Endothelial cell of umbilical vein (primary cell): ENCODE results near the gene SYAP1. TPM values are rescaled to one million over a fixed set of nuclear protein-coding genes. Genes with fewer than 3 reads are reported as not detected.

ENCODE experiments used
- BruUV-seq: library from RNA; stranded (reverse); fragments of 400-500 nt; replicated peaks from 2 replicates; lab custom pipeline; 2021; lab: Mats Ljungman, UMichigan
- CTCF ChIA-PET: fragments of 300-600, 350-600 bp; sonication (Branson Sonifier 250); formaldehyde crosslinking; loops from one replicate; lab custom pipeline; 2021; ENCODE audit warnings: antibody characterized with exemption, inconsistent platforms; lab: Charles Lee
- POLR2A ChIA-PET: fragments of 300-600, 350-600 bp; sonication (Branson Sonifier 250); formaldehyde crosslinking; loops from one replicate; lab custom pipeline; 2021; ENCODE audit warnings: antibody characterized with exemption, inconsistent platforms; lab: Charles Lee
- DNase-seq: peaks from one replicate; pipeline ENCODE4 v3.0.0-alpha.2; 2011; ENCODE audit warnings: low read depth, low spot score
- FAIRE-seq: peaks from 2 replicates; lab custom pipeline; 2011; peaks lifted over from hg19 to GRCh38; lab: Jason Lieb, UNC
- H2AFZ ChIP-seq: 2 replicates; pipeline ENCODE4 v1.6.0; 2012; ENCODE audit warnings: low read depth, low read length, control low read depth, inconsistent platforms
- H3K27ac ChIP-seq: 2 replicates; pipeline ENCODE4 v1.5.1; 2011; ENCODE audit warnings: low read depth, mild to moderate bottlenecking, control low read depth, low read length, moderate library complexity; ENCODE audit not compliant: insufficient read depth
- H3K27me3 ChIP-seq, 2 experiments: 2 replicates each; pipeline versions ENCODE4 v1.6.0 to v1.6.1; 2011; ENCODE audit warnings: low read length in 2 of 2, mixed read lengths in 1 of 2; ENCODE audit not compliant: control insufficient read depth in 2 of 2, insufficient read depth in 2 of 2
- H3K36me3 ChIP-seq, 2 experiments: 2 replicates in 1 of 2; 3 replicates in 1 of 2; pipeline ENCODE4 v1.5.1; 2011; ENCODE audit warnings: low read length in 2 of 2, mild to moderate bottlenecking in 1 of 2, moderate library complexity in 1 of 2; ENCODE audit not compliant: control insufficient read depth in 2 of 2, insufficient read depth in 2 of 2; ENCODE audit errors: extremely low read depth in 1 of 2
- H3K4me1 ChIP-seq: 3 replicates; pipeline ENCODE4 v1.5.1; 2011; ENCODE audit warnings: mild to moderate bottlenecking, low read length; ENCODE audit not compliant: control insufficient read depth, insufficient read depth; ENCODE audit errors: extremely low read depth
- H3K4me2 ChIP-seq: 2 replicates; pipeline ENCODE4 v1.6.1; 2011; ENCODE audit warnings: low read length, control low read depth, mixed read lengths; ENCODE audit not compliant: insufficient read depth
- H3K4me3 ChIP-seq, 3 experiments: fragments of 200-600 bp in 1 of 3; sonication (generic), shearing (Covaris generic) in 1 of 3; replicated peaks in 1 of 3; 2 replicates each; pipeline ENCODE4 v1.5.1; 2011 to 2016; ENCODE audit warnings: control low read depth in 3 of 3, low read length in 3 of 3, mild to moderate bottlenecking in 2 of 3, inconsistent platforms in 1 of 3, low read depth in 1 of 3, moderate library complexity in 1 of 3; ENCODE audit not compliant: insufficient read depth in 1 of 3
- H3K79me2 ChIP-seq: 2 replicates; pipeline ENCODE4 v1.6.0; 2012; ENCODE audit warnings: low read length, inconsistent platforms; ENCODE audit not compliant: control insufficient read depth, insufficient read depth
- H3K9ac ChIP-seq: replicated peaks from 2 replicates; pipeline ENCODE3; 2011; ENCODE audit warnings: low read length, control low read depth; ENCODE audit not compliant: insufficient read depth; ENCODE audit errors: extremely low read depth
- H3K9me1 ChIP-seq: replicated peaks from 3 replicates; pipeline ENCODE4 v1.6.0; 2011; ENCODE audit warnings: mild to moderate bottlenecking, low read length; ENCODE audit not compliant: control insufficient read depth, insufficient read depth; ENCODE audit errors: extremely low read depth
- H3K9me3 ChIP-seq: replicated peaks from 2 replicates; pipeline ENCODE4 v1.5.1; 2012; ENCODE audit warnings: low read length, inconsistent platforms; ENCODE audit not compliant: control insufficient read depth, insufficient read depth
- H4K20me1 ChIP-seq: replicated peaks from 2 replicates; pipeline ENCODE3; 2011; ENCODE audit warnings: mild to moderate bottlenecking, low read length; ENCODE audit not compliant: control insufficient read depth, insufficient read depth; ENCODE audit errors: extremely low read depth
- CTCF ChIP-seq, 2 donors: IDR thresholded peaks; 1 replicate in 1 of 2; 2 replicates in 1 of 2; pipeline ENCODE4 v1.5.1; 2011; ENCODE audit warnings: low read length in 2 of 2, mild to moderate bottlenecking in 2 of 2, moderate library complexity in 2 of 2, control low read depth in 1 of 2, inconsistent platforms in 1 of 2, low read depth in 1 of 2; ENCODE audit not compliant: insufficient read depth in 1 of 2; ENCODE audit errors: extremely low read depth in 1 of 2
- EZH2 ChIP-seq: IDR thresholded peaks from 2 replicates; pipeline ENCODE4 v1.6.1; 2012; ENCODE audit warnings: borderline replicate concordance, low read depth, mild to moderate bottlenecking, moderate library complexity, low read length, inconsistent platforms; ENCODE audit not compliant: severe bottlenecking
- FOS ChIP-seq: IDR thresholded peaks from 2 replicates; pipeline ENCODE4 v1.6.1; 2011; ENCODE audit warnings: mild to moderate bottlenecking, low read length, moderate library complexity, borderline replicate concordance; ENCODE audit not compliant: insufficient read depth
- GATA2 ChIP-seq: IDR thresholded peaks from 2 replicates; pipeline ENCODE4 v1.7.0; 2011; ENCODE audit warnings: low read depth, mild to moderate bottlenecking, moderate library complexity, mixed read lengths, low read length; ENCODE audit not compliant: insufficient read length, insufficient read depth
- JUN ChIP-seq: IDR thresholded peaks from 2 replicates; pipeline ENCODE4 v1.6.1; 2011; ENCODE audit warnings: borderline replicate concordance, low read depth; ENCODE audit not compliant: insufficient read length, insufficient read depth
- MAX ChIP-seq: IDR thresholded peaks from 2 replicates; pipeline ENCODE4 v1.6.1; 2011; ENCODE audit not compliant: insufficient read depth, insufficient read length
- MYC ChIP-seq: IDR thresholded peaks from one replicate; pipeline ENCODE4 v1.6.1; 2011; ENCODE audit warnings: mild to moderate bottlenecking, low read depth, low read length
- POLR2A ChIP-seq: IDR thresholded peaks from 2 replicates; pipeline ENCODE4 v1.6.1; 2012; ENCODE audit warnings: low read depth, mild to moderate bottlenecking, control low read depth, low read length
- POLR2AphosphoS5 ChIP-seq: IDR thresholded peaks from 2 replicates; pipeline ENCODE4 v1.6.1; 2012; ENCODE audit warnings: low read depth, mild to moderate bottlenecking, control low read depth, low read length, moderate library complexity; ENCODE audit not compliant: insufficient read depth
- dilution Hi-C: fragments of 300-500 bp; cut with MboI; formaldehyde crosslinking; loops from one replicate; pipeline ENCODE4 v1.15.0; 2019; ENCODE audit warnings: low sequenced_read_pairs; ENCODE audit not compliant: extremely low pct_ligation_motif_present
- intact Hi-C: fragments of 100-400 bp; cut with micrococcal nuclease; formaldehyde crosslinking; loops from one replicate; pipeline ENCODE4 v1.10.0; 2022
- polyA plus RNA-seq, 4 experiments: library from polyadenylated mRNA; depleted of rRNA in 3 of 4; stranded (reverse) in 3 of 4; unstranded in 1 of 4; fragments of >200 nt; gene quantifications; 2 replicates each; pipeline versions ENCODE4 v1.2.1 to v1.2.3, GENCODE V29; 2011 to 2012; ENCODE audit warnings: missing spikeins in 1 of 4
- total RNA-seq: library from RNA; stranded (reverse); gene quantifications from 2 replicates; pipeline ENCODE4 v1.2.3, GENCODE V29; 2021

SYAP1 gene
- total and polyA plus RNA-seq, 2 donors (not counting 3 experiments of a cell fraction or from before 2014, with no cell fraction given): 3.4 to 21.9 TPM

GRCh38 chrX:16743604-16744325 is 24.4 kb downstream of the SYAP1 start:
- POLR2A ChIA-PET: no interaction called here
- Histone ChIP-seq H3K4me3 (no peak overlapping the region), H2AFZ (no peak overlapping the region), H3K27me3 (no peaks in the 10 kb centered on the region), H3K9me3 (no peaks in the 10 kb centered on the region), H4K20me1 (no peaks in the 10 kb centered on the region), H3K4me1 (no peaks in the 10 kb centered on the region), H3K27ac (no peak overlapping the region), H3K79me2 (no peaks in the 10 kb centered on the region), H3K9ac (no peak overlapping the region), H3K9me1 (no peaks in the 10 kb centered on the region), H3K4me2 (no peak overlapping the region), H3K36me3 (peaks cover 0 to 15% of the 10 kb centered on the region in 2 experiments)
- FAIRE-seq (peak; percentile 61), DNase-seq (no peak)
- no TSS peak for BruUV-seq
- intact Hi-C loops: no loop called here
- CTCF ChIA-PET: no interaction called here
- no peak for TF ChIP-seq FOS
- no peak for TF ChIP-seq MAX
- TF ChIP-seq MYC: no peak
- no peak for TF ChIP-seq EZH2
- no peak for TF ChIP-seq JUN
- TF ChIP-seq GATA2: no peak
- no peak for TF ChIP-seq CTCF (IDR thresholded peaks at IDR 0.05; ENCODE audit: extremely low read depth in 1 of 2, insufficient read depth in 1 of 2, low read depth in 1 of 2, low read length in 2 of 2)
- no peak for TF ChIP-seq POLR2AphosphoS5
- TF ChIP-seq POLR2A: no peak
- dilution Hi-C loops: no loop called here
